Suprapubic skin (tissue), 3 donors: ENCODE results near the gene PPP2R2C.

Experiments
- POLR2AphosphoS5 ChIP-seq, 3 donors: sonication (generic); formaldehyde crosslinking; IDR thresholded peaks; one replicate each; pipeline ENCODE4 v1.6.1; 2017; ENCODE audit warnings: antibody characterized with exemption in 3 of 3
- TF ChIP-seq, protein P1 (sequence below), 2 donors: fragments of 200-600 bp in 1 of 2; fragments of 450-650 bp in 1 of 2; sonication (generic) in 1 of 2; IDR thresholded peaks; one replicate each; pipeline ENCODE4 v1.5.1; 2016 to 2019; ENCODE audit warnings: antibody characterized with exemption in 2 of 2, mild to moderate bottlenecking in 1 of 2, moderate library complexity in 1 of 2

- no peak for TF ChIP-seq POLR2AphosphoS5 (IDR thresholded peaks at IDR 0.05)
- TF ChIP-seq, protein P1, sequence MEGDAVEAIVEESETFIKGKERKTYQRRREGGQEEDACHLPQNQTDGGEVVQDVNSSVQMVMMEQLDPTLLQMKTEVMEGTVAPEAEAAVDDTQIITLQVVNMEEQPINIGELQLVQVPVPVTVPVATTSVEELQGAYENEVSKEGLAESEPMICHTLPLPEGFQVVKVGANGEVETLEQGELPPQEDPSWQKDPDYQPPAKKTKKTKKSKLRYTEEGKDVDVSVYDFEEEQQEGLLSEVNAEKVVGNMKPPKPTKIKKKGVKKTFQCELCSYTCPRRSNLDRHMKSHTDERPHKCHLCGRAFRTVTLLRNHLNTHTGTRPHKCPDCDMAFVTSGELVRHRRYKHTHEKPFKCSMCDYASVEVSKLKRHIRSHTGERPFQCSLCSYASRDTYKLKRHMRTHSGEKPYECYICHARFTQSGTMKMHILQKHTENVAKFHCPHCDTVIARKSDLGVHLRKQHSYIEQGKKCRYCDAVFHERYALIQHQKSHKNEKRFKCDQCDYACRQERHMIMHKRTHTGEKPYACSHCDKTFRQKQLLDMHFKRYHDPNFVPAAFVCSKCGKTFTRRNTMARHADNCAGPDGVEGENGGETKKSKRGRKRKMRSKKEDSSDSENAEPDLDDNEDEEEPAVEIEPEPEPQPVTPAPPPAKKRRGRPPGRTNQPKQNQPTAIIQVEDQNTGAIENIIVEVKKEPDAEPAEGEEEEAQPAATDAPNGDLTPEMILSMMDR (IDR thresholded peaks at IDR 0.05), result no peak
Measured at GRCh38 chr4:6319530-6320150, 152.8 kb downstream of the PPP2R2C start.
